ENCODE measurements around the gene FLACC1.

DNA sequence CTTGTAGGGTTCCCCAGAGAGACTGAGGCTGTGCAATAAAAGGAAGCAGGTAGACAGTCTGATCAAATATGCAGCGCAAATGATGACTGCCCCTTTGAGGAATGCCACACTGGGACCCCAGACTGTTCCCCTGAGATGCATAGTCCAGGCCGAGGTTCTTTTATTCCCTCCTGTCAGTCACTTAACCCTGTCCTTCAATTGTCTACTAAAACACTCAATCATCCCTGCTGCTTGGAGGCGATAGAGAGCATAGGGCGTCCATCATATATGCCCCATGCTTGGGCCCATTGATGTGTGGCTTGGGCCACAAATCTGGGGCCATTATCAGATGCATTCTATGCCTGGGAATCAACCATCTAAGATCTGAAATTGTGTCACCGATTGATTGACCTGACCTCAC is 112.3 kb downstream of the FLACC1 start:
- TF ChIP-seq, protein P1, sequence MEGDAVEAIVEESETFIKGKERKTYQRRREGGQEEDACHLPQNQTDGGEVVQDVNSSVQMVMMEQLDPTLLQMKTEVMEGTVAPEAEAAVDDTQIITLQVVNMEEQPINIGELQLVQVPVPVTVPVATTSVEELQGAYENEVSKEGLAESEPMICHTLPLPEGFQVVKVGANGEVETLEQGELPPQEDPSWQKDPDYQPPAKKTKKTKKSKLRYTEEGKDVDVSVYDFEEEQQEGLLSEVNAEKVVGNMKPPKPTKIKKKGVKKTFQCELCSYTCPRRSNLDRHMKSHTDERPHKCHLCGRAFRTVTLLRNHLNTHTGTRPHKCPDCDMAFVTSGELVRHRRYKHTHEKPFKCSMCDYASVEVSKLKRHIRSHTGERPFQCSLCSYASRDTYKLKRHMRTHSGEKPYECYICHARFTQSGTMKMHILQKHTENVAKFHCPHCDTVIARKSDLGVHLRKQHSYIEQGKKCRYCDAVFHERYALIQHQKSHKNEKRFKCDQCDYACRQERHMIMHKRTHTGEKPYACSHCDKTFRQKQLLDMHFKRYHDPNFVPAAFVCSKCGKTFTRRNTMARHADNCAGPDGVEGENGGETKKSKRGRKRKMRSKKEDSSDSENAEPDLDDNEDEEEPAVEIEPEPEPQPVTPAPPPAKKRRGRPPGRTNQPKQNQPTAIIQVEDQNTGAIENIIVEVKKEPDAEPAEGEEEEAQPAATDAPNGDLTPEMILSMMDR (IDR thresholded peaks at IDR 0.05) = no peak
- no peak for TF ChIP-seq POLR2A (IDR thresholded peaks at IDR 0.05)

Data from esophagus squamous epithelium (tissue), 4 donors.